Stimulated activated CD4-positive, alpha-beta T cell treated with anti-CD3 and anti-CD28 coated beads, Interleukin-4, amount 100 ng/mL, for 24 hours (primary cell): ENCODE data around the gene SF3B3.
"Not testable (repeated sequence)": the region's sequence is repeated elsewhere in the genome, so short reads cannot be mapped to it uniquely, and the experiment has no call there.

Experiments used
- DNase-seq: peaks from one replicate; pipeline ENCODE4 v3.0.0-alpha.2; 2020

Gene SF3B3

GRCh38 chr16:70512456-70512855 is 11.2 kb upstream of the SF3B3 start:
- DNase-seq, result no peak

DNA sequence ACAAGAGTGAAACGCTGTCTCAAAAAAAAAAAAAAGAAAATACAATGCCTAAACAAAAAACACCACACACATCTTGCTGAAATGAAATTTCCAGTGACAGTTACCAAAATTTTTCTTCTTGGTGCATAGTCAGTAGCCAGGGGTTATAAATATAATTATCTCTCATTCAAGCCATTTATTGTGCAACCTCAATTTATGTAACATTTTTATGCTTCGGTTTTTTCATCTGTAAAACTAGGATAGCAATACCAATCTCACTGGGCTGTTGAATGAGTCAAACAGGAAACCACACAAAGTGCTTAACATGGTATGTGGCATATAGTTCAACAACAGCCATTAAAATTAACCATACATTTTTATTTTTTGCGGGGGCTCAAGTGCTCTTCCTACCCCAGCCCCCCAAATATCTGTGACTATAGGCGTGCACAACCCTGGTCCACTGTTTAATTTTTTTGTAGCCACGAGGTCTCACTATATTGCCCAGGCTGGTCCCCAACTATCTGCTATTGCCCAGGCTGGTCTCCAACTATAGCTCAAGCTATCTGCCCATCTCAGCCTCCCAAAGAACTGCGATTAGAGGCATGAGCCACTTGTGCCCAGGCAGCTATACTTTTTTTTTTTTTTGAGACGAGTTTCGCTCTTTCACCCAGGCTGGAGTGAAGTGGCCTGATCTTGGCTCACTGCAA is 2.9 kb upstream of the SF3B3 start:
- DNase-seq, result peak; percentile 19

DNA sequence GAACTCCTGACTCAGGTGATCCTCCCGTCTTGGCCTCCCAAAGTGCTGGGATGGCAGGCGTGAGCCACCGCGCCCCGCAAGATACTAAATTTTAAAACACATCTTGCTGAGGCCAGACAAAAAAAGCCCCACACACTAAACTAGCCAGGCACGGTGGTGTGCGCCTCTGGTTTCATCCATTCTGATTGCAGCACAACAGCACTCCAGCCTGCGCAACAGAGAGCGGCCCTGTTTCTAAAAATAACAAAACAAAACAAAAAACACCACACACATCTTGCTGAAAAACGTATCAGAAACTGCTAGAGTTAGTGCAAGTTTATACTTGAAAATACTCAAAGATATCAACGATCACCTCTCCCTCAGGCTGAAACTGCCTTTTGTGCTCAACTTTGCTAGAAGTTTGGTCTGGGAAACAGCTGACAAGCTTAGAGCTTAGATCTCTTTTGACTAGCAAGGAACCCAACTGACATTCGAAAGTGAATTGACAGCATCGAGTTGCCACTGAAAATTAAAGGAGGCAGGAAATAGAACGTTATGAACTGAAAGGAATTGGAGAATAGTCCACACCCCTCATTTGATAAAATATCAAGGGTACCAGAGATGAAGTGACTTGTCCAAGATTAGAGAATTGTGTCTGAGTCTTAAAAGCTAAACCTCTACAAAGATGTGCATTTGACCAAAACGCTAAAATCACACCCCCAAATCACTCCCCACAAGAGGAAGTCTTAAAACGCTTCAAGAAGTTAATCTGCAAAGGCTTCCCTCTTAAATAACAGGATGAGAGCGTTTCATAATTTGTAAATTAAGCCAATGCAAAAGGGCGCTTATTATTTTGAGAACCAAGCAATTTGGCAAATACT is 1.2 kb upstream of the SF3B3 start:
- DNase-seq, result no peak

DNA sequence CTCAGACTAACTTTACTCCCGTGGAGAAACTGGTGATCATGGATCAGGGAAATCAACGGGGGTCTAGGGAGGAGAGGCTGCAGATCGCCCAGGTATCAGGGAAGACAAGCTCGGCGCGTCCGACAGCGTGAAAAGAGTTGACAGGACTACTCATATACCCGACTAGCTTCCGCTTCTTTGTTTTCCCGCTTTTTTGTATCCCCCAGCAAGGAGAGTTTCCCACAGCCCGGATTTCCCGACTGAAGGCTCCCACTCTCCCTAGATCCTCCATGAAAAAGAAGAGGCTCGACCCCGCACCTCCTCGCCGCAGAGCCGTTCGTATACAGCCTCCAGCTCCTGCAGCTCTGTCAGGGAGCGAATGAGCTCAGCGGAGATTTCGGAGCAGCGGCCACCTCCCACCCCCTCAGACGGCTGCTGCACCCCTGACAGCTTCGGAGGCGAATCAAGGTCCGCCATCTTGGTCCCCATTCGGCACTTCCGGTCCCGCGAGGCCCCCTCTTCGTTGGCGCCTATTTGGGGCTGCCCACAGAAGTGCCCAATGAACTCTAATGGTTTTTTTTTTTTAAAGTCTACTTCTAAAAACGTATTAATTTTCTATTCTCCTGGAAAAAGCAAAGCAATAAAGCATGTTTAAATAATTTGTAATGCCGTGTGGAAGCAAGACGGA is 407 bp upstream of the SF3B3 start, which contains the start of gene COG4:
Gene COG4 (minus strand): TSS at position 479 of the 667 bp plus-strand sequence. CDS start 11 bp downstream, at position 468.
- DNase-seq, result peak; percentile 94

GRCh38 chr16:70524399-70524825 is 796 bp downstream of the SF3B3 start:
- DNase-seq, result peak; percentile 16

- no peak for DNase-seq
Measured at GRCh38 chr16:70526403-70526802, 2.8 kb downstream of the SF3B3 start.

DNA sequence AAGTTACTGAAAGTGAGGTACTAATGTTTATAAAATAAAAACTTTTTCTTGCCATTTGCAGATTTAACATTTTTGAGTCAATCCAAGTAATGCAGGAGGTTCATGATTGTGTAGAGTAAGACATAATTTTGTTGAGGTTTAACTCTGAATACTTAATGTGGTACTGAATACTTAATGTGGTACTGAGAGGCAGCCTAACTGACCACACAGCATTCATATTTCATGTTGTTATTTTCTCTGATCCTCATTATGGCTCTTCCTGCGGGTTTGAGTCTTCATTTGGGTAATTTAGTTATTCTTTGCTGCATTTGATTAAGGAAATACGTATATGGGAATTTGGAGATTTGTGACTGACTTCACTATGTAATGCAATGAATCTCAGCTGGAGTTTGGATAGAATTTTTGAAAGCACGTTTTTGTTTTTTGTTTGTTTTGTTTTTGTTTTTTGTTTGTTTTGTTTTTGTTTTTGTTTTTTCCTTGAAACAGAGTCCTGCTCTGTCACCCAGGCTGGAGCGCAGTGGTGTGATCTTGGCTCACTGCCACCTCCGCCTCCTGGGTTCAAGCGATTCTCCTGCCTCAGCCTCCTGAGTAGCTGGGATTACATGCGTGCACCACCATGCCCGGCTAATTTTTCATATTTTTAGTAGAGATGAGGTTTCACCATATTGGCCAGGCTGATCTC is 3.8 kb downstream of the SF3B3 start:
- no peak for DNase-seq

DNA sequence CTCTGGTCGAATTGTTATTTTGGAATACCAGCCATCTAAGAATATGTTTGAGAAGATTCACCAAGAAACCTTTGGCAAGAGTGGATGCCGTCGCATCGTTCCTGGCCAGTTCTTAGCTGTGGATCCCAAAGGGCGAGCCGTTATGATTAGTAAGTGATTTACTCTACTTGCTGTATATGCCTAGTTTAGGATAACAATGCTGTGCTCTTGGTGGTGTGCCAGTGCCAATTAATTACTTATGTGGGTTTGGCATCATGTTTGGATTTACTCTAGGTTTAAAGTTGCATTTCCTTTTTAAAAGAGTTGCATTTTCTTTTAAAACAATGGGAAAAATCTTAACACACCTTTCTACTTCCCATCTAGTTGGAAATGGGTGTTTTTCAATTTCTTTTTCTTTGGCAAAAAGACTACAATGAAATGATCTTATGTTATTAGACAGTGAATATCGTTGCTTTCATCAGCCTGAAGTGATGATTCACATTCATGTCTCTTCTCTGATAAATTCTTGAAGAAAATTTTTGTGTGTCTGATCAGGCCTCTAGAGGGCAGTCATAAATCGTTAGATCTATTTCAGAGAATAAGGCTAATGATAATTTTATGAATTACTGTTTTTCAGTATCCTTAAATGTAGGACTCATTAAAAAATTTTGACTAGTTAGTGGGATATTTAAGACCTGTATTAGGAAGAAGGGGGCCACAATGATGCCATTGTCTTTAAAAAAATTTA is 5.6 kb downstream of the SF3B3 start:
- DNase-seq, result peak; percentile 10

DNA sequence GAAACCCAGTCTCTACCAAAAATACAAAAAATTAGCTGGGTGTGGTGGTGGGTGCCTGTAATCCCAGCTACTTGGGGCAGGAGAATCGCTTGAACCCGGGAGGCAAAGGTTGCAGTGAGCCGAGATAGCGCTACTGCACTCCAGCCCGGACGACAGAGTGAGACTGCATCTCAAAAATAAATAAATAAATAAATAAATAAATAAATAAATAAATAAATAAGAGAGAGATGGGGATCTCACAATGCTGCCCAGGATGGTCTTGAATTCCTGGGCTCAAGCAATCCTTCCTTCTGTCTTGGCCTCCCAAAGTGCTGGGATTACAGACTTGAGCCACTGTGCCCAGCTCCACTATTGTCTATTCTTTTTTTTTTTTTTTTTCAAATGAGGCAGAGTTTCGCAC is 6.3 kb downstream of the SF3B3 start:
- not testable (repeated sequence) for DNase-seq

DNA sequence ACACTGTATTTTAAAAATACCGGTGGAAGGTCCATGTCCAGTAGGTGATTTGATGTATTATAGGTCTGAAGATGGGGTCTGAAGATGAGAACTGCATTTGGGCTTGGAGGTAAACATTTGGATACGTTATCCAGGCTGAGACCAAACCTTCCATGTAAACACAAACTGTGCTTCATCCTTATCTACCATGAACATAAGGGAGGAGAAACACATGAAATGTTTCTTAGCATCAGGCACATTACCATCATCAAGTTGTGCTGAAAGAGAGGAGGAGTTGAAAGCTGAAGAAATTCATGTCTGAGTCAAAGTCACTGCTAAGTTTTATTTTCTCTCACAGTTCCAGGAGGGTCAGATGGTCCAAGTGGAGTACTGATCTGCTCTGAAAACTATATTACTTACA is 11.4 kb downstream of the SF3B3 start:
- no peak for DNase-seq

- no peak for DNase-seq
Measured at GRCh38 chr16:70540994-70541393, 17.4 kb downstream of the SF3B3 start.

DNA sequence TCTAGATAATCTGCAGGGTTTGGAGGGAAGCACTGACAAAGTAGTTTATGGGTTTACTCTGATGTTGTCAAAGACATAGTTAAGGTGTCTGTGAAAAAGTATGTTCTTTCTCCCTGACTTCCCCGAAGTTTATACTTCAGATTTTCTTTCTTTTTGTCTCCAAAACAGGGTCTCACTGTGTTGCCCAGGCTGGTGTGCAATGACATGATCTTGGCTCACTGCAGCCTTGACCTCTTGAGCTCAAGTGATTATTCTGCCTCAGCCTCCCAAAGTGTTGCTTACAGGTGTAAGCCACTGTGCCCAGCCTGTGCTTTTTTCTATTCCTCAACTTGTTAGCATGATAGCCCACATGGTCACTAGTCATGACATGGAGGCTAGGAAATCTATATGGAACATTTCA is 20.9 kb downstream of the SF3B3 start:
- no peak for DNase-seq

GRCh38 chr16:70548936-70549335 is 25.3 kb downstream of the SF3B3 start:
- DNase-seq, result no peak

GRCh38 chr16:70550082-70550481 is 26.5 kb downstream of the SF3B3 start:
- no peak for DNase-seq

- no peak for DNase-seq
Measured at GRCh38 chr16:70551788-70552187, 28.2 kb downstream of the SF3B3 start.

DNA sequence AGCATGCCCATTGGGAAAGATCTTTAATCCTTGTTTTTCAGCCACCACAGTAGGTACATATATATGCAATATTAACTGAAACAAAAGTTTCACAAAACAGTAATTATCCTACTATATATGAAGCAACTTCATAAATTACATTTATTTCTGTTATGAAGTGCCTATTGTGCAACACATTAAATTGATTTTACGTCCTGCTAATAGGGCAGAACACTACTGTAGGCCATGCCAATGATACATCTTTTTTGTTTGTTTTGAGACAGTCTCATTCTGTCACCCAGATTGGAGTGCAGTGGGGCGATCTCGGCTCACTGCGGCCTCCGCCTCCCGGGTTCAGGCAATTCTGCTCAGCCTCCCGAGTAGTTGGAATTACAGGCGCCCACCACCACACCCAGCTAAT is 29.1 kb downstream of the SF3B3 start:
- no peak for DNase-seq

- no peak for DNase-seq
Measured at GRCh38 chr16:70553645-70554044, 30.0 kb downstream of the SF3B3 start.

GRCh38 chr16:70556063-70556462 is 32.4 kb downstream of the SF3B3 start:
- no peak for DNase-seq

DNA sequence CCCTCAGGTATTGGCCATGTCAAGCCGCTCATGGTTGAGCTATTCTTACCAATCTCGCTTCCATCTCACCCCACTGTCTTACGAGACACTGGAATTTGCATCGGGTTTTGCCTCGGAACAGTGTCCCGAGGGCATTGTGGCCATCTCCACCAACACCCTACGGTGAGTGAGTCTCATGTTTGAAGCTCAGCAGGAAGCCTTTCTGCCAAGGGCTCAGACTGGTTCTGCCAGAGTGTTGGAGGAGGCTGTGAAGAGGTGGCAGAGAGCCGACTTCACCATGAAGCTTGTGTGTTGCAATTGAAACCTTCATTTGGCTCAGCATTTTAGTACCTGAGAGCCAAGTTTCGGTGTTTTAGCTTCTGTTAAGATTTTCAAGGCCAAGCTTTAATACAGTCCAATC is 38.0 kb downstream of the SF3B3 start:
- DNase-seq, result no peak

DNA sequence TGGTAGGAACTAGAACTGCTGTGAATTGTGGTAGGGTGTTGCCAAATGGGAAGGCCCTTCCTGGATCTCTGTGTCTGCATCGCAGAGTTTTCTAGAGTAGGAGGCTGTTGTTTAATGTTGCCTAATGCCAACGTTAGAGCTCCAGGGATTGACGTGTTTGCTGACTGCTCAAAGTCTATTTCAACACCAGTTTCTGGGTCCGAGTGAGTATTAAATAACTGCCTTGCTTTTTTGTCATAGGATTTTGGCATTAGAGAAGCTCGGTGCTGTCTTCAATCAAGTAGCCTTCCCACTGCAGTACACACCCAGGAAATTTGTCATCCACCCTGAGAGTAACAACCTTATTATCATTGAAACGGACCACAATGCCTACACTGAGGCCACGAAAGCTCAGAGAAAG is 40.0 kb downstream of the SF3B3 start:
- no peak for DNase-seq

DNA sequence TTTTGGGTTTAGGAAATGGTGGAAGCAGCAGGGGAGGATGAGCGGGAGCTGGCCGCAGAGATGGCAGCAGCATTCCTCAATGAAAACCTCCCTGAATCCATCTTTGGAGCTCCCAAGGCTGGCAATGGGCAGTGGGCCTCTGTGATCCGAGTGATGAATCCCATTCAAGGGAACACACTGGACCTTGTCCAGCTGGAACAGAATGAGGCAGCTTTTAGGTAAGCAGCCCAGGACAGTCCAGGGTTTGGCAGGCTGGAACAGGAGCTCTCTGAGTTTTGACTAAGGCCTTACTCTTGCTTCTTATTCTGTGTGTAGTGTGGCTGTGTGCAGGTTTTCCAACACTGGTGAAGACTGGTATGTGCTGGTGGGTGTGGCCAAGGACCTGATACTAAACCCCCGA is 41.4 kb downstream of the SF3B3 start:
- DNase-seq, result no peak

DNA sequence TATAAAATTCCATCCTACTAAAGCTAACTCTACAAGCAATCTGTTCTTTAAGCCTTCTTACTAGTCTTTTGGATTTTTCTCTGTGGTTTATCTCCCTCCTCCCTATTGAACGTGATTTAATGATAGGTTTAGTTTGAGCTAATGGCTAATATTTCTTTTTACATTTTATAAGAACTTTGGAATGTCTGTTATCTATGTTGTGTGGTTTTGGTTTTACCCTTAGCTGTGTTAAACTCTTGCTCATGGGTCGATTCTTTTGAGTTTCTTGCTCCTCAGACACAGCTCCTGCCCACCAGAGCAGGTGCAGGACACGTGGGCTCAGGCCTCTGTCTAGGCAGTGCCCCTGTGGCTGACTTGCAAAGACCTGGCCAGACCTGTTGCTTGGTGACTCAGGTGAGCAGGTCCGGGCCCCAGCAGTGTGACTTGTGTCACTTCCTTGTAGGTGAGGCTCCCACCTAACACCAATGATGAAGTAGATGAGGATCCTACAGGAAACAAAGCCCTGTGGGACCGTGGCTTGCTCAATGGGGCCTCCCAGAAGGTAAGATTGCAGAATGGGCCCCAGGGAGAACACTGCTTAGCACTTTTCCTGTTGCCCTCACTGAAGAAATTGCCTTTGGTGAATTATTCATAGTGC is 45.1 kb downstream of the SF3B3 start:
- DNase-seq, result no peak
